Measurements from ENCODE around the gene CNST.
"Not testable (repeated sequence)": the region's sequence is repeated elsewhere in the genome, so short reads cannot be mapped to it uniquely, and the experiment has no call there.

CNST gene

DNA sequence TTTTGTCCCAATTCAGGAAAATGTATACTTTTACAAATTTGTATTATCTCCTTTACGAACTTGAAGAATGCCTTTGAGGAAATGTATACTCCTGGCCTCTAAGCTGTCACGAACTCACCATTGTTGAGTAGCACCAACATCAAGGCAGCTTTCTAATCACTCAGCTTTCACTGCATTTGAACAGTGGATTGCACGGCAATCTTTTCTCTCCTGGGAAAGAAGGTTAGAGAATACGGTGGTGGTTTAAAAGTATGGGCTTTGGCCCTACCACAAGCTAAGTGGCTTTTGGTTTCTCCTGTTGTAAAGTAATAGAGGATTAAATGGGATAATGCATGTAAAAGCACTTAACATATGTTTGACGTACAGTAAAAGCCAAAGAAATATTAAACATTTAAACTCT, 57.8 kb downstream of the CNST start:
- no peak for DNase-seq

DNA sequence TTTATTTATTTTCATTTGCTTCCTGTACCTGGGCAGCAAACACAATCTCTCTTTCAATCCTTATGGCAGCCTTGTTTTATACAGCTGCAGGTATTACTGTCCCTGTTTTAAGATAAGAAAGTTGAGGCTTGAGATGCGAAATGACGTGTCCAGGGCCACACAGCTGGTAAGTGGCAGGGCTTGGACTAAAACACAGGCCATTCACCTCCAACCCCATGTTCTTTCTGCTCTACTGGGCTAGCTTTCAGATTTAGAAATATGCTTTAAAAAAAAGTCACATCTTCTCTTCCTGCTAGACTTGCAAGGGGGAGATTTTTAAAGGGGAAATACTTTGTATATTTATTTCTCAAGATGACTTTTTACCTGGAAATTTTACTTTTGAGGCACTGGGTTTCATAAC, 62.8 kb downstream of the CNST start:
- DNase-seq: no peak

DNA sequence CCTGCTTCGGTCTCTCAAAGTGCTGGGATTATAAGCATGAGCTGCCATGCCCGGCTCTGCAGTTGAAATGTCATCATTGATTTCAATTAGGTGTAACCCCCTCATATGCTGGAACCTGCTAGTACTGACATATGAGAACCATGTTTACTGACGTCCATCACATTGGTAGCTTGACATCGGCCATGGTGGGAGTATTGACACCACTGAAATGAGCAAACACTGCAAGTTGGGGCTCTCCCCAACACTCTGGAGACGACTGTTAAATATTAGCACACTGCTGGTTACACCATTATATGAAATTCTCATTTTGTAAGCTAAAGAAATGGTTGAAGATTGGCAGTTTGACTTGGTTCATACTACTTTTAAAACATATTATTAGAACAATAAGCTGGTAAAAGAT, 63.7 kb downstream of the CNST start:
- no peak for DNase-seq

DNA sequence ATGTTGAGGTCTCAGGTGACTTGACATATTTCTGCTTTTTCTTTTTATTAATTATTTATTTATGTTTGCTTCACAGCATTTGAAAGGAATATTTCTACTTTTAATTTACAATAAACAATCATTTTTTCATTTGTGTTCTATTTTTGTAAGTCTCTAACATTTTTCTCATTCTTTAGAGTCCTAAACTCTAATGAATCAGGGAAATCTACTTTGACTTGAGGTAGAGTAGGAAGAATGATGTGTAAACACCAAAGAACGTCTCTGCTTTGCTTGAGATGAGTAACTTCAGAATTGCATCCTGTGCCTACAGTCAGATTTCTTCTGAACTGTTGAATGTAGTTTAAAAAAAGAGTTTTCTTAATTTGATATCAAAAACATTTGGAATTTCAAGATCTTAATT, 65.2 kb downstream of the CNST start:
- no peak for DNase-seq

DNA sequence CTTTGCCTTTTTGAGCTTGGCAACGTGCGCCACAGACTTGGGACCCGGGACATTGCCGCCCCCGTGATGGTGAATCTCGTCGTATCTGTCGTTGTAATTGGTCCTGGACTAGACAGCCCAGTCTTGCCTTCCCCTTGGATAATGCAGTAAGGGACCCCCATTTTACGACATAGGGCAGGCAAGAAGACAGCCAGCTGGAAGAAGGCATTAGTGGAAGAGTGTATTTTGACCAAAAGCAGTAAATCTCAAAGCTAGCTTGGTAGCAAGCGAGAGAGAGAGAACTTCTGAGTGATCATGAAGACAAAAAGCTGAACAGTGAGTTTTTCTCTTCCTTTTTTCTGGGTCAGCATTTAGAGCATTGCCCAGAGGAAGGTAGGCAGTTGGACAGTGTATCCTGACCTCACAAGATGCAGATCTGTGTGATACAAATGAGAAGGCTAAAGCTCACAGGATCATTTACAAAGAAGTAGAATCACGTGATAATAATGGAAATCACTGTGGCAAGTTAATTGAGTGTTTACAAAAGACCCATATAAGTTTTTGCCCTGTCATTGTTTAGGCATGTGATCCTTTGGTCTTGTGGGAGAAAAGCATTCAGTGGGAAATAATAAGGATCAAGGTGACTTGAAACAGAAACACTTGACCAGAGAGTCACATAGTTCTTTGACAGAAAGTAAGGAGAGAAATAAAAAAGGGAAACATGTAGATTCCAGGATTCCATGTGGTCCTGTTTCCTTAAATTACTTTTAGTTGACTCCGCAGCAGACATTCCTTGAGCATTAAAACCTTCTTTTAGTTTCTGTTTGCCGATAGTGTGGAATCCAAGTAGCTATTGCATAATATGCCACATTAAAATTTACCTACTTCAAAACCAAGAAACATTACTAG, 66.3 kb downstream of the CNST start:
- no peak for DNase-seq

DNA sequence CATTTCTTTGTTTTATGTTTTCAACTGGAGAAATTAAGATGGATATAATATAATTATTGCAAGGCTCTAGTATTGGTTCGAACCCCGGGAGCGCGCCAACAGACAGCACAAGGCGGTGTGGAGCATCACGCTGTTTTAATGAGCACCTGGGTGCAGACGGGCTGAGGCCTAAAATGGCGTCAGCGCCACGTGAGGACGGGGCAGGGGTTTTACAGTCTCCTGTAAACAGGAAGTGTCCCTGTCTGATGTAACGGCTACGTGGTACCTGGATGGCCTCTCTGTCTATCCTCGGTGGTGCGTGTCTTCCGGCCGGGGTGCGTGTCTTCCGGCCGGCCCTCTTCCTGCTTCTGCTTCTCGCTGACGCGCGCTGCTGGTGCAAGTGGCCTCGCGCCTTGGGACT, 68.4 kb downstream of the CNST start:
- DNase-seq: not testable (repeated sequence)

DNA sequence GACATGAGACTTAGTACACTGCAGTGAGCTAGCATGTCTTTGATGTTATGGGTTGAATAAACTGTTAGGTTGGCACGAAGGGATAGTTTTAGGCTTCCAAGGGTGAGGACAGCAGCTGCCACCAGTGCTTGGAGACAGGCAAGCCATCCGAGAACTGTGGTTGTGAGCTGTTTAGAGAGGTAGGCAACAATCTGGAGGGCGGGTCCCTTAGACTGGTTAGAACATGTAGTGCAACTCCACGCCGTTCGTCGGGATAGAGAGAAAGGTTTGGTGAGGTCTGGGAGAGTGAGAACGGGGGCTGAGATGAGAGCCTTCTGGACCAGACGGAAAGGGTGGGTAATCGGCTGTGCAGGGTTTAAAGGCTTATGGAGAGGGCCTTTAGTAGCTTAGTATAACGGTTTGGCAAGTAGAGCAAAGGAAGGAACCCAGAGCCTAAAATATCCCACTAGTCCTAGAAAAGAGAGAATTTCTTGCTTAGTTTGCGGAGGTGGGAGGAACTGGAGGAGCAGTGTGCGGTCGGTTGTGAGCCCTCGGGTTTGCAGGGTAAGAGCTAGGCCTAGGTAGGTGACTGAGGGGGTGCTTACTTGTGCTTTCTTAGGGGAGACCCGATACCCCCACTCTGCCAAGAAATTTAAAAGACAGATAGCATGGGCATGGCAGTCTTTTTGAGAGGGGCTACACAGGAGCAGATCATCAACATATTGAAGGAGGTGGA, 72.8 kb downstream of the CNST start:
- no peak for DNase-seq

DNA sequence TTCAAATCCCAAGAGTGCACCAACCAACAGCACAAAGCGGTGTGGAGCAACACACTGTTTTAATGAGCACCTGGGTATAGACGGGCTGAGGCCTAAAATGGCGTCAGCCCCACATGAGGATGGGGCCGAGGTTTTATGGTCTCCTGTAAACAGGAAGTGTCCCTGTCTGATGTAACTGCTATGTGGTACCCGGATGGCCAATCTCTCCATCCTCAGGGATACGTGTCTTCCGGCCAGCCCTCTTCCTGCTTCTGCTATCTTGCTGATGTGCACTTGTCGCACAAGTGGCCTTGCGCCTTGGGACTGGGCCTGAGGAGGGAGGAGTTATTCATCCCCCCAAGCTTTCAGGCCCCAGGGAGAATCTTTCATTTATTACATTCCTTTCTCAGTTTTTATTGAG, 73.5 kb downstream of the CNST start:
- no peak for DNase-seq

DNA sequence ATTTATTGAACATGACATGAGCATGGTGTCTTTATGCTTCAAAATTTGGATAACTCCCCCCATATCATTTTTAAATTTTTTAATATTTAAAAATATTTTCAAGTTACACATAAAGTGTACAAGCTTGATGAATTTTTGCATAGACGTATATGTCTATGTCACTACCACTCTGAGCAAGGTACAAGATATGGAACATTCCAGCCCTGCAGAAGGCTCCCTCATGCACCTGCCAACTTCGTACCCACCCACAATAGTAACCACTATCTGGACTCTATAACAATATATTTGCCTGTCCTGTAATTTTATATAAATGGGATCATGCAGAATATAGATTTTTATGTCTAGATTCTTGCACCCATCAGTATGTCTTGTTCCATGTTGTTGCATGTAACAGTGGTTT, 74.5 kb downstream of the CNST start:
- DNase-seq: no peak

DNA sequence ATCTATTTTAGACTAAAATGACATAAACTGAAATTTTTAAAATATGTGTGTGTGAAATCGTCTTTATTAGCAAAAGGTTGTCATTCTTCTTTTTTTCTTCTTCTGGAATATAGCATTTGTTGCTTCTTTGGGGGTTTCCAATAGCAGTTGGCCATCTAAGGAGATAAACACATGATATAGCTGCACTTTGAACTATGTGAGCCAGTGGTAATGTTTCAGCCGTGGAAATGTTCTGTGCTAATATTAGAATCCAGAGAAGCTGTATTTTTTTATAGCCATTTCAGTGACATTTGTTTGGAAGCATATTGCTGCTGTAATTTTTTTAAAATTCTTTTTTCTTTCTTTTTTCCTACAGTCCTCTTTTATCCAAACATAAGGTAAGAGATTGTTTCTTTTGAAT, 75.1 kb downstream of the CNST start:
- no peak for DNase-seq

DNA sequence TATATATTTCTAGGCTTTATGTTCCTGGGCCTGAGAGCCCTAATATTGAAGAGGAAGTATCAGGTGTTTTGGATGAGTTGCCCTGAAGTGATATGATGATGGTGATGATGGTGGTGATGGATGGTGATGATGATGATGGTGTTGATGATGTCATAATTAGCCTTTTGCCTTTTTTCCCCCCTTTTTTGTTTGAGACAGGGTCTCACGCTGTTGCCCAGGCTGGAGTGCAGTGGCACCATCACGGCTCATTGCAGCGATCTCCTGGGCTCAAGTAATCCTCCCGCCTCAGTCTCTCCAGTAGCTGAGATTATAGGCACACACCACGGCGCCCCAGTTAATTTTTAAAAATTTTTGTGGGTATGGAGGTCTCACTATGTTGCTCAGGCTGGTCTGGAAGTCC, 76.5 kb downstream of the CNST start:
- no peak for DNase-seq

DNA sequence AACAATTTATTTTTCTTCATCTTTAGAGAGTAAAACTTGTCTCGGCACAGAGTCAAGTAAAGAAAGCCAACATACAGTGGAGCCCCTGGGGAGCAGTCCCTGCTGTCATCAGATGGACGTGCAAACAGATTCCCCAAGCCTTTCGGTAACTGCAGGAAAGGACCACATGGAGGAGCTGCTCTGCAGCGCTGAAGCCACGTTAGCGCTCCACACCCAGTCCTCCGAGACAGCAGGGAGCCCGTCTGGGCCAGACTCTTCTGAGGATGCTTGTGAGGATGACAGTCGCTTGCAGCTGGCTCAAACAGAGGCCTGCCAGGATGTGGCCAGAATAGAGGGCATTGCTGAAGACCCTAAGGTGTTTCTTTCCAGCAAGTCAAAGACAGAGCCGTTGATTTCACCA, 80.9 kb downstream of the CNST start:
- no peak for DNase-seq

DNA sequence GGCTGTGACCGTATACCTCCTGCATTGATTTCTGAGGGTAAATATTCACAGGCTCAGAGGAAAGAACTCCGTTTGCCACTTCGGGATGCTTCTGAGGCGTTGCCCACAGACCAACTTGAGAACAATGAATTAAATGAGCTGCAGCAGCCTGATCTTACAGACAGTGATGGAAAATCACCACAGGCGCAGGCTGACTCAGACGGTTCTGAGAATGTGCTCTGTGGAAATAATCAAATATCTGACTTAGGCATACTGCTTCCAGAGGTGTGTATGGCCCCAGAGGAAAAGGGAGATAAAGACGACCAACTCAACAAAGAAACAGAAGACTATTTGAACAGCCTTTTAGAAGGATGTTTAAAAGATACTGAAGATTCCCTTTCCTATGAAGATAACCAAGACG, 81.3 kb downstream of the CNST start:
- DNase-seq: no peak

DNA sequence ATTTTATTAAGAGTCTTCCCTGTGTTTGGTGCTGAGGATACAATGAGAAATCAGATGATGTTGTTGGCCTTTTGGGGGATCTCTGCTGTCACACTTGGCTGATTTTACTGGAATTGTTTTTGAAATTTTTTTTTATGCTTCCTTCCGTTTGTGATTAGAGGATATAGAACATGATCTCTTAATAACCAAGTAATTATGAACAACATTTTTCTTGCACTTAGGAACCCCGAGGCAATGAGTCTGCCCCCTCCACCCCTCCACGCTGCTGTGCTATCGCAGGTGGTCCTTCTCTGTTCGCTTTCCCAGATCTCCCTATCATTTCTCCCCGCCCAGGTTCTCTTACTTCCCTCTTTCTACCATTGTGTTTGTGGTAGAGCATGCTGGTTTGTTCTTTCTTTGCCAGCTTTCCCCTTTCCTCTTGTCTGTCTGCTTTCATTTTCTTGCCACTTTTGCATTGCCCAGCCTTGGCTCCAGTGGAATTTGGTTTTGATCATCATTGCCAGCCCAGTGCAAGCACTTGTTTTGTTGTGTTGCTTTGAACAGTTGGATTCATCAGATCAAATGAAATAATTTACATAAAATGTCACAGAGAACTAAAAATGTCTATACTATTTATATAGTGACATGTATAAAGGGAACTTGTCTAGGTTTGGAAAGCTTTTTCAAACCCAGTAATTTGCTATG, 84.9 kb downstream of the CNST start:
- no peak for DNase-seq

DNA sequence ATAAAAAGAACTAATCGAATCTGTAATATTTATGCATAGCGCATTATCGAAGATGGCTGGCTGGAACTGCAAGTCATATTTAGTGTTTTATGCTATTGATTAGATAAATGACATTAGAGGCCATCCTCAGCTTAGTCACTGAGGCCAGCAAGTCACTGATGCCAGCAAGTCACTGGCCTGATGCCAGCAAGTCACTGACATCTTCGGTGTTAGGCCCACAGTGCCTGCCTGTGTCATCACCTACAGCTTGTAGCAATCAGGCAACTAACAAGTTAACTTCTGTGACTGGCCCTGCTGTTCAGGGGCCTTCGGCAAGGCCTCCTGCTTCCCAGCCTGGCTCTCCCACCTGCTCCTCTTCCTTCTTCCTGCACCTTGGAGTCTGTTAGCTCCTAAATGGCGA, 92.3 kb downstream of the CNST start:
- DNase-seq: no peak

DNA sequence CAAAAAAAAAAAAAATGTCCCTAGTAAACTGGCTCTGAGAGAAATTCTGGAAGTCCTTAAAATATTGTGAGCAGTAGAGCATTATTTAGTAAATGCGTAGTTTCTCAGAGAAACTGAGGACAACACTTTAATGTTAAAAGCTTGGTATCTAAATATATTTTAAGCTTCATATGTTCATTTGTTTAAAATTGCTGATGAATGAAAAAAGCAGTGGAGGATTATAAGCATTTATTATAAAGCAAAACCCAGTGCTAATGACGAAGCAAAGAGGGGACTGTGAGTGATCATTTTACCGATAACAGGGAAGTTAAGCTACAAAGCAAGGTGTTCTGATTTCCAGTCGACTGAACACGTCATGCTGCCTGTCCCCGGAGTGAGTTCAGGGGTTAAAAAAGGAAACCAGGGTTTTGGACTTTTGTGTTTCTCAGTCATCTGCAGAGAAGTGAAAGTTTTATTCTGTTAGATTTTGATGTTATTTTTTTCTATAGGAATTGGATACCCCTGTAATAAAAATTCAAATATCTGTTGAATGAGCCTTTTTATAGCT, 93.4 kb downstream of the CNST start:
- DNase-seq: no peak

DNA sequence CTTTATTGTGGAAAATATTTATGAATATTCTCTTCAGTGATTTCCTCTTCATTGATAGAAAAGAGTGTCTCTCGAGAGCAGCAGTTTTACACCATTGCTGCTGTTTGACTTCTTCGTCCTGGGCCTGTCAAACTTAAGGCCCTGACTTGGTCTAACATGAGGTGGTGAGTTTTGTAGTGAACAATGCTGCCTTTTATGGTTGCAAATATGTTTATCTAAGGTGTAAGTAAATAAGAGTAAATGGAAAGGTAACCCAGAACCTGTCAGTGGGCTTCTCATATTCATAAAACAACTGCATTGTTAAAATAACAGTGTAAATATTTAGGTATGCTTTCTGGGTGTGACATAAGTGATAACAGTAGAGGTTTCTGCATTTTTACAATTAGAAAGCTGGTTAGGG, 95.2 kb downstream of the CNST start:
- DNase-seq: no peak

DNA sequence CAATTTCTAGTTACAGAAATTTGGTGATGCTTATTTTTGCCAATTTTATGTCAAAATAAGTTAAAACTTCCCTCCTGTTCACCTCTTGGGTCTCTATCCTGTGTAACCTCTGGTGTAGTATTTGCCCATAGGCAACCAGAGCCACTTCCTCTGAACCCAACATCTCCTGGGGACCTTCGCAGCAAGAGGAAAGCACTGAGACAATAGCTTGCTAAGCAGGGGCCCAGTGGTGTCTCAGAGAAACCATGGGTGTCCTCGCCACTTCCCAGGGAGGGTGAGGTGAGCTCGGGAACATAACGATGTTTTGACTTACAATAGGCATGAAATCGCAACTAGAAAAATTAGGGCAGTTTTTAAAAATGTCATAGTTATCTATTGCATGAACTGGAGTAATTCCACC, 101.5 kb downstream of the CNST start:
- no peak for DNase-seq

DNA sequence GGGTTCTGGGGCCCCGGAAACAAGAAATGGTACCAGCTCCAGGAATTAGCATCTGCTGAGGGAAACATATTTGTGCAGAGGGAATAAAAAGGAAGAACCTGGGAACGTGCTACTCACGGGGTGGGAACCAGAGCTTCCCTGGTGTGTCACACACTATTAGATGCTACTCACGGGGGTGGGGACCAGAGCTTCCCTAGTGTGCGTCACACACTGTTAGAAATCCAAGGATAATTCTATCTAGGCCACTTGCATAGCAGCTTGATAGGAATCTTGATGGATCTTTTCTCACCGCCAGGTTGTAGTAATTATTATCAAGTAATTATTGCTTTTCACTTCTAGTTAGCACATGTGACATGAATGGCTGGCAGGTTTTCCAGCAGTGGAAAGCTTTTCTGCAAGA, 103.4 kb downstream of the CNST start:
- DNase-seq: no peak

DNA sequence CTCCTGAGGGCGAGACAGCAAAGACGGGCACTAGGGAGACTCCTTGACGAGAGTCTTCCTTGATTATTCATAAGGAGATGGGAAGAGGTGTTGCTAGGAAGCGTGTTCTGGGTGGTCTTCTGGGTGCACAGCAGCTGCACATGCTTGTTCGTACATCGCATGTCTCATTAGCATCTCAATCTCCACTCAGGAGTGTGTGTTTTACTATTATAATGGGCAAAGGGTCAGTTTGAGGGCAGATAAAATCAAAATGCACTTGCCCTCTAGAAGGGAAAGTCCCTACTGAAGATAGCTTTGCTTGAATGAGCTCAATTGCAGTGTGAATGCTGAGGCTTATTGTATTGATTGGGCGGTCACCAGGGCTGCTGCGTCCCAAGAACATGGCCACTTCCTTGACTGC, 107.8 kb downstream of the CNST start:
- DNase-seq: no peak

DNA sequence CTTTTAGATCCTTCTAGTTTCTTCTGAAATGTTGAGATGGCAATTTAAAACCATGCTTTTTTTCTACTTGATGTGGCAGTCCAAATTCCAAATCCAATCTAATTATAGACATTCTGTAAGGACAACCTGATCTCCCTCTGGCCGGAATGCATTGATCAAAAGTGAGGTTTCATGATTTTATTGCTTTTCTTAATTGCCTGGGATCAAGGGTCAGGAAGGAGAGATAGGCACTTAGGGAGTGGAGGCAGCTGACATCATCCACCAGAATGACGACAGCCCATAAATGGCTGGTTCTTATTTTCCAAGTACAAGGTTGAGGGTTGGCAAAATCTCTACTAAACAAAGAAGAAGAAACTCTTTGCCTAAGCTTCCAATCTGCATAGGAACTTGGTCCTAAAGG, 111.6 kb downstream of the CNST start:
- DNase-seq: no peak

DNA sequence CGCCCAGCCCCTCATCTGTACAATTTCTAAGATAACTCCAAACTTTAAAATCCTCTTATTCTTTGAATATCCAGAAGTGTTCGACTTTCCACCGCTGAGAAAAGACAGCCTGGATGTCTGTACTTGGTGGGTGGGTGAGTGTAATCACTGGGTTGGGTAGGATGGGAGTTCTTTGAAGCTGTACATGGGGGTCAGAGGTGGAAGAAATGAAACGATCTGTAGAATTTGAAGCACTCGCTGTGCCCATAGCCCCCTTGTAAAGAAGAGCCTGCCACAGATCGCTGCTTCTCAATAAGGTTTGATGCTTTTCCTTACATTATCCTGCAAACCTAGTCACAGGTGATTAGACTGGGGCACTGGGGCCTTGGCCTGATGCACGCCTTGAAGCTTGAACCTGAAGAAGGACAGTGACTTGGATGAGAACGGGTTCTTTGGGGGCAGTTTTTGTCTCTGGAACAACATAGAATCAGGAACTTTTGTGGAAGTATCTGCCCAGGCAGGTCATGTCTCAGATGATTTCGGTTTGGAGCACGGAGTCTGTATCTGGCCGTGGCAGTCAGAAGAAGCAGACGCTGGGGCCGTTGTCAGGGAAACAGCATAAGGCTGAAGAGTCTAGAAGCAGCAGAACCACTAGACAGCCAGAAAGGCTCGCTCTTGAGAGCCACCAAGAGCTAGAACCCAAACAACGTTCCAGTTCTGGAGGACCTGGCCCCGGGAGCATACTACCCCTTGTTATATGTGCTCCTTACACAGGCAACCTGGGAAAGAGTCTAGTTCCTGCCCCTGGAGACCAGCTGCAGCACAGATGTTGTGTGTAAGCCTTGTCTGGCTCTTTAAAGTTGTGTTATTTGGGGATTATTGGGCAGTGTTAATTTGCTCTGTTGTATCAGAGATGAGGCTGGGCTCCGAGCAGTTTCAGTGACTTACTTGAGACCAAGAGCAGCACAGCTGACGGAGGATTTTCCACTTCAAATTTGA, 112.8 kb downstream of the CNST start:
- DNase-seq: no peak

DNA sequence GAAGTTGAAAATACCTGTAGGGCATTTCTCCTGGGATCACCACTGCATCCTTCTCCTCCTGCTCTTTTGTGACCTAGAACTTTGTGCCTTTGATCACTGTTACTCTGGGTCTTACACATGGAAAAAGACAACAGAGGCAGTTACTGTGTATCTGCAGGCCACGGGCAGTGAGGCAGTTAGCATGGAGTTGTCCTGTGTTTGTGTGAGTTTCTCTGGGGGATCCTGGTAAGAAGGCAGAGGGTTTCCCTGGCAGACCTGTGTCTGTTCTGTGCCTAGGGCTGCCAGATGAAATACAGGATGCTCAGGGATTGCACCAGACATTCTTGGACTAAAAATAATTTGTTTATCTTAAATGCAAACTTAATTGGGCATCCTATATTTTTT, 113.5 kb downstream of the CNST start:
- DNase-seq: no peak

Measured in COR-L47 (cell line).